AG09319 (cell line): Measurements from ENCODE around the gene CHRDL2.

ENCODE experiments used
- DNase-seq: peaks from one replicate; pipeline ENCODE4 v3.0.0-alpha.2; 2010; ENCODE audit warnings: low read depth; ENCODE audit errors: extremely low read depth
- TF ChIP-seq, protein P1 (sequence below): IDR thresholded peaks from 2 replicates; pipeline ENCODE4 v1.5.1; 2011; ENCODE audit warnings: low read depth, mild to moderate bottlenecking, inconsistent platforms, low read length, moderate library complexity

The CHRDL2 gene

GRCh38 chr11:74694136-74694930 lies 36.9 kb downstream of the CHRDL2 start:
- no peak for DNase-seq
- TF ChIP-seq, protein P1, sequence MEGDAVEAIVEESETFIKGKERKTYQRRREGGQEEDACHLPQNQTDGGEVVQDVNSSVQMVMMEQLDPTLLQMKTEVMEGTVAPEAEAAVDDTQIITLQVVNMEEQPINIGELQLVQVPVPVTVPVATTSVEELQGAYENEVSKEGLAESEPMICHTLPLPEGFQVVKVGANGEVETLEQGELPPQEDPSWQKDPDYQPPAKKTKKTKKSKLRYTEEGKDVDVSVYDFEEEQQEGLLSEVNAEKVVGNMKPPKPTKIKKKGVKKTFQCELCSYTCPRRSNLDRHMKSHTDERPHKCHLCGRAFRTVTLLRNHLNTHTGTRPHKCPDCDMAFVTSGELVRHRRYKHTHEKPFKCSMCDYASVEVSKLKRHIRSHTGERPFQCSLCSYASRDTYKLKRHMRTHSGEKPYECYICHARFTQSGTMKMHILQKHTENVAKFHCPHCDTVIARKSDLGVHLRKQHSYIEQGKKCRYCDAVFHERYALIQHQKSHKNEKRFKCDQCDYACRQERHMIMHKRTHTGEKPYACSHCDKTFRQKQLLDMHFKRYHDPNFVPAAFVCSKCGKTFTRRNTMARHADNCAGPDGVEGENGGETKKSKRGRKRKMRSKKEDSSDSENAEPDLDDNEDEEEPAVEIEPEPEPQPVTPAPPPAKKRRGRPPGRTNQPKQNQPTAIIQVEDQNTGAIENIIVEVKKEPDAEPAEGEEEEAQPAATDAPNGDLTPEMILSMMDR: no peak; the same call in 1 of the 2 replicates

- TF ChIP-seq, protein P1: no peak
- no peak for DNase-seq
These were observed 37.7 kb downstream of the CHRDL2 start for GRCh38 chr11:74693531-74693930.

DNA sequence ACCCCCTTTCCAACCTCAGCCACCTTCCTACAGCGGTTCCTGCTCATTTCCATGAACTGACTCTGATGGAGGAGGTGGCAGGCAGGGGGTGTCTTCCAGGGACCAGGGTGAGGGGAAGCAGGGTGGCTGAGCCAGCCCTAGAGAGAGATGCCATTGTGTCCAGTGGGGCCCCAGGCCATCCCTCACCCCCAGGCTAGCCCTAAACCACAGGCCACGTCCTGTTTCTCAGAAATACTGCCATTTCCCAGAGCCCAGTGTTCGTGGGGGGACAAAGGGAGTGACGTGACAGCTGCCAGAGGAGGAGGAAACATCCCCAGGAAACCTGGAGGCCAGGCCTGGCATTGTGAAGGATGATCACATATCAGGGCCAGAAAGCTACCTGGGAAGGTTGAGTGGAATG lies 39.5 kb downstream of the CHRDL2 start:
- TF ChIP-seq, protein P1: no peak
- DNase-seq: no peak

GRCh38 chr11:74689666-74690065 lies 41.6 kb downstream of the CHRDL2 start:
- TF ChIP-seq, protein P1: no peak
- no peak for DNase-seq

GRCh38 chr11:74687237-74688023 lies 43.8 kb downstream of the CHRDL2 start:
- DNase-seq: no peak

GRCh38 chr11:74686792-74687191 lies 44.4 kb downstream of the CHRDL2 start:
- no peak for DNase-seq
- TF ChIP-seq, protein P1: peak; percentile 20

More at GRCh38 chr11:74687237-74688023, 43.8 kb downstream of the CHRDL2 start:
- TF ChIP-seq, protein P1: no peak

- TF ChIP-seq, protein P1: no peak
- no peak for DNase-seq
These were observed 45.3 kb downstream of the CHRDL2 start for GRCh38 chr11:74685905-74686304.
